Heart right ventricle (tissue), 16 donors: Measurements from ENCODE around the gene ADAMTS12. TPM values are rescaled to one million over a fixed set of nuclear protein-coding genes. Genes with fewer than 3 reads are reported as not detected.

ENCODE experiments used
- ATAC-seq, 8 donors: fragments of 200-7000 bp; cut with Tn5 transposase; one replicate each; pipeline ENCODE4 v1.9.1; 2020; ENCODE audit warnings: mild to moderate bottlenecking in 8 of 8, moderate library complexity in 8 of 8, moderate number of reproducible peaks in 1 of 8
- DNase-seq, 2 donors: peaks; one replicate each; pipeline ENCODE4 v3.0.0-alpha.2; 2020
- H3K27ac ChIP-seq, 10 donors: fragments of 200-600 bp; sonication (generic) in 2 of 10; one replicate each; pipeline versions ENCODE4 v1.5.0 to v1.8.0; 2020 to 2022; ENCODE audit warnings: mild to moderate bottlenecking in 3 of 10
- H3K27me3 ChIP-seq, 7 donors: fragments of 200-600 bp; one replicate each; pipeline ENCODE4 v1.8.0; 2021 to 2022; ENCODE audit warnings: mild to moderate bottlenecking in 2 of 7
- H3K36me3 ChIP-seq, 9 donors: fragments of 200-600 bp; sonication (generic) in 1 of 9; one replicate each; pipeline versions ENCODE4 v1.5.0 to v1.8.0; 2020 to 2022; ENCODE audit warnings: mild to moderate bottlenecking in 2 of 9
- H3K4me1 ChIP-seq, 9 donors: fragments of 200-600 bp; sonication (generic) in 1 of 9; one replicate each; pipeline versions ENCODE4 v1.5.0 to v1.8.0; 2020 to 2022; ENCODE audit warnings: mild to moderate bottlenecking in 4 of 9
- H3K4me3 ChIP-seq, 10 donors: fragments of 200-600 bp; sonication (generic) in 2 of 10; one replicate each; pipeline versions ENCODE4 v1.5.0 to v1.8.0; 2020 to 2022; ENCODE audit warnings: mild to moderate bottlenecking in 7 of 10, moderate library complexity in 2 of 10
- H3K9me3 ChIP-seq, 11 donors: fragments of 200-600 bp in 10 of 11; sonication (generic) in 2 of 11; one replicate each; pipeline versions ENCODE4 v1.5.0 to v1.8.0; 2013 to 2022; ENCODE audit warnings: mild to moderate bottlenecking in 2 of 11, control low read depth in 1 of 11, moderate library complexity in 1 of 11
- CTCF ChIP-seq, 9 donors: fragments of 200-600 bp; sonication (generic) in 2 of 9; IDR thresholded peaks; one replicate each; pipeline versions ENCODE4 v1.5.0 to v1.8.0; 2021 to 2022; ENCODE audit warnings: antibody characterized with exemption in 9 of 9, mild to moderate bottlenecking in 5 of 9, moderate library complexity in 1 of 9
- WGBS, 2 donors: extraction: QIAGEN DNeasy Blood & Tissue Kit; methylation state at CpG; one replicate each; pipeline ENCODE4 v1.1.7; 2013; ENCODE audit warnings: inconsistent platforms in 1 of 2; 5-methylcytosine and 5-hydroxymethylcytosine counted together
- intact Hi-C, 10 donors: fragments of 100-400 bp; cut with DNase I; formaldehyde crosslinking; loops; one replicate each; pipeline versions ENCODE4 v1.11.1 to v1.14.2; 2022
- polyA plus RNA-seq, 2 donors: library from polyadenylated mRNA; stranded (reverse); fragments of 200-250 nt; gene quantifications; one replicate each; pipeline ENCODE4 v1.2.3, GENCODE V29; 2013
- total RNA-seq, 10 donors: library from RNA; stranded (reverse); fragmentation: NEBNext Ultra II Directional in 3 of 10; extraction: Animal tissue kit (Norgen Biotek cat#: 25700) in 3 of 10; gene quantifications; one replicate each; pipeline versions ENCODE4 v1.2.1 to v1.2.4, GENCODE V29; 2021 to 2023
- donor health status: Arrhythmogenic right ventricular cardiomyopathy.
- donor health status: ischemic (EF 13 %, LVEDD 7.1; RV severe dilation, severe dysfunction).
- donor health status: healthy with polysubstance abuse.
- donor health status: DM: no; HTN: yes; CAD: no.
- donor health status: DM: no; HTN: no; CAD: no.
- donor health status: ischemic (EF 25% LVEDD 6.9; RV normal size, moderate dysfunction).
- donor health status: ischemic (EF 25% LVEDD 5.7; RV mildly dilated, moderate dysfunction).
- donor health status: healthy.
- donor health status: DM: yes; HTN: yes; CAD: no.
- donor health status: Ischemic cardiomyopathy.
- donor health status: ischemic (EF 35%, LVEDD 5.7; RV mildly dilated, moderate dysfunction).
- donor health status: nonischemic (EF 11% LVEDD 7.7; RV severe dilation, severe dysfunction).
- donor health status: DM: yes; HTN: yes; CAD: no.
- donor health status: PGD.
- donor health status: ischemic (EF 29% LVEDD 5.4; RV normal size, mild dysfunction).
- donor health status: nonischemic (EF 23%, LVEDD 6.1; RV moderate dilation, normal function).

The ADAMTS12 gene
- total and polyA plus RNA-seq, 12 donors = 0.37 to 3.7 (median 1.3) TPM

GRCh38 chr5:33938881-33939280 lies 47.1 kb upstream of the ADAMTS12 start:
- no peaks in the 10 kb centered on the region for H3K9me3 ChIP-seq
- no peak for TF ChIP-seq CTCF (IDR thresholded peaks at IDR 0.05)
- no peak overlapping the region for H3K4me3 ChIP-seq
- no peak for DNase-seq
- H3K4me1 ChIP-seq = peaks cover 0 to 19% (median 15%) of the 10 kb centered on the region in 9 donors
- intact Hi-C loops = loop anchor here in 4 of 10 donors (10.0 kb wide), 2 partner anchors 474 to 504 kb away; no protein-coding TSS in a partner anchor
- WGBS, 2 donors = 10 to 11% methylated on average over 15 of the region's 15 CpGs
- no peak overlapping the region for H3K27ac ChIP-seq
- ATAC-seq = no peak
- H3K27me3 ChIP-seq = peaks cover 0 to 76% (median 72%) of the 10 kb centered on the region in 7 donors
- no peaks in the 10 kb centered on the region for H3K36me3 ChIP-seq

GRCh38 chr5:33938507-33938796 lies 46.7 kb upstream of the ADAMTS12 start:
- Histone ChIP-seq H3K36me3 (no peaks in the 10 kb centered on the region), H3K27ac (no peak overlapping the region), H3K9me3 (no peaks in the 10 kb centered on the region), H3K4me3 (no peak overlapping the region), H3K4me1 (peaks cover 0 to 19% (median 15%) of the 10 kb centered on the region in 9 donors), H3K27me3 (peaks cover 0 to 76% (median 71%) of the 10 kb centered on the region in 7 donors)
- no peak for DNase-seq
- ATAC-seq = no peak
- WGBS, 2 donors = 17 to 22% methylated on average over 14 of the region's 14 CpGs
- no peak for TF ChIP-seq CTCF (IDR thresholded peaks at IDR 0.05)
- intact Hi-C loops = loop anchor here in 4 of 10 donors (10.0 kb wide), 2 partner anchors 474 to 504 kb away; no protein-coding TSS in a partner anchor

GRCh38 chr5:33937707-33938506 lies 46.1 kb upstream of the ADAMTS12 start:
- no peak overlapping the region for H3K4me3 ChIP-seq
- H3K36me3 ChIP-seq = no peaks in the 10 kb centered on the region
- intact Hi-C loops = loop anchor here in 4 of 10 donors (10.0 kb wide), 2 partner anchors 473 to 503 kb away; no protein-coding TSS in a partner anchor
- no peak overlapping the region for H3K27ac ChIP-seq
- TF ChIP-seq CTCF (IDR thresholded peaks at IDR 0.05) = no peak
- no peak for DNase-seq
- no peaks in the 10 kb centered on the region for H3K9me3 ChIP-seq
- peaks cover 0 to 80% (median 70%) of the 10 kb centered on the region in 7 donors for H3K27me3 ChIP-seq
- WGBS, 2 donors = 14 to 21% methylated on average over 54 of the region's 54 CpGs
- no peak for ATAC-seq
- peaks cover 0 to 19% (median 15%) of the 10 kb centered on the region in 9 donors for H3K4me1 ChIP-seq

GRCh38 chr5:33937017-33937706 lies 45.4 kb upstream of the ADAMTS12 start:
- Histone ChIP-seq H3K36me3 (no peaks in the 10 kb centered on the region), H3K4me1 (peaks cover 0 to 19% (median 15%) of the 10 kb centered on the region in 9 donors), H3K9me3 (no peaks in the 10 kb centered on the region), H3K4me3 (peak overlapping the region in 9 of 10 donors; percentile 5 to 54 (median 42)), H3K27me3 (peaks cover 0 to 79% (median 67%) of the 10 kb centered on the region in 7 donors), H3K27ac (no peak overlapping the region)
- ATAC-seq (no peak), DNase-seq (peak in 1 of 2 donors; percentile 8)
- intact Hi-C loops = loop anchor here in 4 of 10 donors (10.0 kb wide), 2 partner anchors 472 to 502 kb away; no protein-coding TSS in a partner anchor
- TF ChIP-seq CTCF (IDR thresholded peaks at IDR 0.05) = no peak
- 21 to 27% methylated on average over 54 of the region's 54 CpGs for WGBS, 2 donors
